Stimulated activated CD4-positive, alpha-beta T cell treated with anti-CD3 and anti-CD28 coated beads, Interleukin-1b, Interleukin-23, amount 100 ng/mL, for 48 hours (primary cell): Measurements from ENCODE around the gene COBLL1.

Source experiments
- DNase-seq: peaks from one replicate; pipeline ENCODE4 v3.0.0-alpha.2; 2020

Gene COBLL1

GRCh38 chr2:164781394-164781793, 60.2 kb downstream of the COBLL1 start:
- DNase-seq = no peak

- no peak for DNase-seq
Measured at GRCh38 chr2:164780611-164781178, 60.9 kb downstream of the COBLL1 start.

GRCh38 chr2:164779383-164780057, 62.1 kb downstream of the COBLL1 start:
- DNase-seq = no peak

GRCh38 chr2:164778723-164779122, 62.9 kb downstream of the COBLL1 start:
- DNase-seq = no peak

GRCh38 chr2:164777847-164778461, 63.7 kb downstream of the COBLL1 start:
- DNase-seq = no peak

GRCh38 chr2:164773635-164774034, 68.0 kb downstream of the COBLL1 start:
- no peak for DNase-seq

GRCh38 chr2:164773091-164773490, 68.5 kb downstream of the COBLL1 start:
- DNase-seq = no peak

GRCh38 chr2:164771897-164772296, 69.7 kb downstream of the COBLL1 start:
- DNase-seq = no peak

- no peak for DNase-seq
Measured at GRCh38 chr2:164770421-164770916, 71.2 kb downstream of the COBLL1 start.

- DNase-seq = no peak
Measured at GRCh38 chr2:164766954-164767320, 74.7 kb downstream of the COBLL1 start.

GRCh38 chr2:164766216-164766953, 75.2 kb downstream of the COBLL1 start:
- no peak for DNase-seq

- no peak for DNase-seq
Measured at GRCh38 chr2:164764996-164765395, 76.6 kb downstream of the COBLL1 start.

GRCh38 chr2:164764474-164764873, 77.1 kb downstream of the COBLL1 start:
- no peak for DNase-seq

GRCh38 chr2:164763431-164763830, 78.2 kb downstream of the COBLL1 start:
- no peak for DNase-seq

- DNase-seq = no peak
Measured at GRCh38 chr2:164761737-164762460, 79.7 kb downstream of the COBLL1 start.

GRCh38 chr2:164761201-164761600, 80.4 kb downstream of the COBLL1 start:
- peak; percentile 27 for DNase-seq

- no peak for DNase-seq
Measured at GRCh38 chr2:164760179-164760578, 81.4 kb downstream of the COBLL1 start.

- DNase-seq = no peak
Measured at GRCh38 chr2:164757934-164758695, 83.5 kb downstream of the COBLL1 start.

- no peak for DNase-seq
Measured at GRCh38 chr2:164756773-164757172, 84.8 kb downstream of the COBLL1 start.

- no peak for DNase-seq
Measured at GRCh38 chr2:164755952-164756351, 85.7 kb downstream of the COBLL1 start.

- DNase-seq = no peak
Measured at GRCh38 chr2:164754157-164755093, 87.2 kb downstream of the COBLL1 start.
